Measurements from ENCODE around the gene LRIG1.
"Not testable (repeated sequence)": the region's sequence is repeated elsewhere in the genome, so short reads cannot be mapped to it uniquely, and the experiment has no call there.

LRIG1 gene

GRCh38 chr3:66441129-66441528, 59.7 kb downstream of the LRIG1 start:
- DNase-seq, result no peak

- no peak for DNase-seq
These were observed 61.0 kb downstream of the LRIG1 start for GRCh38 chr3:66439666-66440344.

GRCh38 chr3:66438046-66438445, 62.8 kb downstream of the LRIG1 start:
- no peak for DNase-seq

DNA sequence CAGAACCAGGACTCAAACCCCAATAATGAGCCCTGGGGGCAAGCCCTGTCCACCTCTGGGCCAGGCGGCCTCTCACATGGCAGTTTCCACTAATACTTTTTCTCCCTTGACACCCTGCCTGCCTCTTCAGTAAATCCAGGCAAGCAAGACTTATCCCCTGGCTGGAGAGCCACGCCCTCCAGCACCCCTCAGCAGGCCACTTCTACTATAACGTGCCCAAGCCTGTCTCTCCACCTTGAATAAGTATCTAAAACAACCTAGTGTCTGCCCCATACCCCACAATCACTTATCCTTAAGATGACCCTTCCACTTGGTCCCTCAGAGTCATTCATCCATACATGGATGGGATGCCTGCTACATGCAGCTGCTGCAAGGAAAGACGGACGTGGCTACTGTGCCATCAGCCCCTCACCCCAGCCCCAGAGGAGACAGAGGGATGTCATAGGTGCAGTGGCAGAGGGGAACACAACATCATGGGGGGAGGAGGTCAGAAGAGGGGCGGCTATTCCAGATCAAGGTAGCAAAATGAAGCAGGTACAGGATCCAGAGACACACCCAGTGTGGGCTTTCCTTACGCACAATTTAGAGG, 63.4 kb downstream of the LRIG1 start:
- DNase-seq, result no peak

DNA sequence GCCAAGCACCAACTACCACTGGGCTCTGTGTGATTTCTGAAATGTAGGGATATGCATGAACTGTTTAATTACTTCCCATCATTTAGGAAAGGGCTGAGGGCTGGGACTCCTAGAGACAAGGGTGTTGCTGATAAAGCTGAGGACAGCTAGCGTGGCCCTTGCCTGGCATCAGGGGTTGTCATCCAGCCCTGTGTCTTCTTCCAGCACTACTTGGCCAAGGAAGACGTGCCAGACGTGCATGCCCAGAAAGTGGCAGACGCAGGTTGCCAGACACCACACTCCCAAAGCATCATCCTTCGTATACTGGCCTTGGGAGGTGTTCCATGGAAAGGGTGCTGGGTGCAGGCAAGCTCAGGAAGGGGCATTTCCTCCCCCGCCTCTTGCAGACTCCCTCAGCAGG, 64.8 kb downstream of the LRIG1 start:
- no peak for DNase-seq

DNA sequence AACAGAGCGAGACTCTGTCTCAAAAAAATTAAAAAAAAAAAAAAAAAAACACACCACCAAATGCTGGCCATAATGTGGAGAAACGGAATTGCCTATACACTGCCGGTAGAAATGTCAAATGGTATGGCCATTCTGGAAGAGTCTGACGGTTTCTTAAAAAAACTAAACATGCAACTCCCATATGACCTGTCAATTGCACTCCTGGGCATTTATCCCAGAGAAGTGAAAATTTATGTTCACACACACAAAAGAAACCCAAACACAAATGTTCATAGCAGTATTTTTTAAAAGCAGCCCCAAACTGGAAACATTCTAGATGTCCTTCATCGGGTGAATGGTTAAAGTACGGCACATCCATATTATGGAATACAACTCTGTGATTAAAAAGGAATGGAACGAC, 66.1 kb downstream of the LRIG1 start:
- no peak for DNase-seq

DNA sequence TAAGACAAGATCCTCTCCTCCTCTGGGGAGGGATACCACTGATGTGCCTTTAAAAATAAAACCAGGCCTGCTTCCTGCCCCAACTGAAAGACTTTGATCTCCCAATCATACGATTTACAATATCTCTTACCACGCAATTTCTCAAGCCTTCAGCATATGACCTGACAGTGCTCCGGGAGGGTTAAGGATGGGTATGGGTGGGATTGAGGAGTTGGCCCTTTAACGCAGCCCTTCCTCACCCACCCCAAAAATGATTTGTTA, 67.4 kb downstream of the LRIG1 start:
- no peak for DNase-seq

GRCh38 chr3:66432767-66433521, 67.9 kb downstream of the LRIG1 start:
- DNase-seq, result no peak

GRCh38 chr3:66432041-66432766, 68.6 kb downstream of the LRIG1 start:
- no peak for DNase-seq

GRCh38 chr3:66431494-66431893, 69.3 kb downstream of the LRIG1 start:
- no peak for DNase-seq

- DNase-seq, result no peak
These were observed 69.9 kb downstream of the LRIG1 start for GRCh38 chr3:66430876-66431275.

DNA sequence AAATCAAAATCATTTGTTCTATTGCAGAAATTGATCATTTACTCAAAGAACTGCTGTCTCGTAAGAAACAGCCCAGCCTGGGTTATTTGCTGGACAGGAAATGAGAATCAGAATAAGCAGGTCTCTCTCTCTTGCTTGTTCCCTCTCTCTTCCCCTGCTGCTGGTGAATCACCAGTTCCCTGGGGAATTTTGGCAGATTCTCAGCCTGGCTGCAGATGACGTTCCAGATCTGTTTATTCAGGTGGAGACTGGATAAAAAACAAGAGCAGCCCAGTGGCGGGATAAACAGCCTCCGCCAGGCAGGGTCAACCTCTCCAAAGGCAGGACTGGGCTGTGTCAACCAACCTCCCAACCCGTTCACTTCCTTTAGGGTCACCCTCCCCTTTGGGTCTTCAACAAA, 72.1 kb downstream of the LRIG1 start:
- DNase-seq, result no peak

DNA sequence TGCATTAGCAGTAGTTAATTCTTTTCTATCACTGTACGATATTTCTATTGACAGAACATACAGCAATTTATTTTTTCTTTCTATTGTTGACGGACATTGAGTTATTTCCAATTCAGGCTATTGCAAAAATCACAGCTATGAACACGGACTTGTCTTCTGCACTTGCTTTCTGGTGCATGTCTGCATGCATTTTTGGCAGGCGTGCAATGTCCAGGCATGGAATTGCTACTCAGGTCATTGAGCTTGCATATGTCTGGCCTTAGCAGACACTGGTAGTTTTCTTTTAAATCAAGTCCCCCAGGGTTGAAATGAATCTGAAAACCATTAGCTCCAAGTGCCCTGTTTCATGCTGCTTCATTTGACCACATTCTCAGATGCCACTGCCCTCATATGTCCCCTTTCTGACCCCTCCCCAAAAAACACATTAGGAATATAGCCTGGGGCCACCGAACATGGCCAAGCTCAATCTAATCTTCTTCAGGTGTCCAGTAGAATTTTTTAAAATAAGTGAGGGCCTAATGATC, 72.8 kb downstream of the LRIG1 start:
- no peak for DNase-seq

DNA sequence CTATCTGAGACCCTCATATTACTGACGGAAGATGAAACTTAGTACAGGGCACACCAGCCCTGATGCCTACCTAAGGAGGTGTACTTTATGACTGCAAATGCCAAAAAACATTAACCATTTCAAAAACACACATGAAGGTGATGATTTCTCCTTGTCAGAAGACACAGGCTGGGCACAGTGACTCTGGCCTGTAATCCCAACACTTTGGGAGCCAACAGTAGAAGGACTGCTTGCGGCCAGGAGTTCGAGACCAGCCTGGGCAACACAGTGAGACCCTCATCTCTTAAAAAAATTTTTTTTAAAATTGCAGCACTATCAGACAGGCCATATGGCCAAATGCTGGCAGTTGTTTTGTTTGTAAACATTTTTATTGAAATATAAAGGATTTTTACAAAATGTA, 73.5 kb downstream of the LRIG1 start:
- DNase-seq, result no peak

- DNase-seq, result no peak
These were observed 74.7 kb downstream of the LRIG1 start for GRCh38 chr3:66426135-66426534.

DNA sequence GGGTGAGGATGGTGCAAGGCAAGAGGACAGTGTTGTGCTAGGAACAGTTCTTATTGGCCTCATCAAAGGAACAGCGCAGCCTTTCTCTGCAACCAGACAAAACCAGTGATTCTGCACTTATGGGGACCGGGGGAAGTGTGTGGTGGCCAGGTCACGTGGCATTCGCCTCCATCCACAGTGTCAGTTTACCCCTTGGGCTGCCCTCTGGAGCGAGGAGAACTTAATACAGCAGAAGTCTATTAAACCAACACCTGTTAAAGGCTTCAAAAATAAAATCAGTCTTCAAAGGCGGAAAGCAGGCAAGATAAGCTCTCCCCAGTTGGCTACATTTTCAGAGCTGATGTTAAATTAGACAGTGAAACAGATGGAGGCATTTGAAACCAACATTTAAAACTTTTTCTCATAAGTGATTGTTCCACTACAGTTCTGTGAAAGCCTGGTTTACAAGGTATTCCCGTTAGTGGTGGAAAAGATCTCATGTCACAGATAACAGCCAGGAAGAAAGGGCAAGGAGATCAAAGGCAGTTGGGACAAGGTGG, 75.2 kb downstream of the LRIG1 start:
- no peak for DNase-seq

DNA sequence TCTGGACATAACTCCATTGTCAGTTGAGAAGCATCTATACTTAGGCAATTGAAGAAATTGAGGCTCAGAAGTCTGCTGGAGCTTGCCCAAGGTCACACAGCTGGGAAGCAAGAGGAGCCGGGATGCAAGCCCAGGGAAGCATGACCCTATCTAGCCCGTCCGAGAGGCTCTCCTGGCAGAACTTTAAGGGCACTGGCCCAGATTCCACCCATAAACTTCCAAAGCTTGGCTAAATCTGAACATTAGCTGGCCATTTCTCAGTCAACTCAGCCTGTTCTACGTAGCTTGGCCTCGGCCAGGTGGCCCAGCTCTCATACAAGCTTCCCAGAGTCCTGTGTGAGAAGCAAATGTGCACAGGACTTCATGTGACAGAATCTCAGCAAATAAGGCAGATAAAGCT, 75.8 kb downstream of the LRIG1 start:
- DNase-seq, result no peak

GRCh38 chr3:66423791-66424190, 77.0 kb downstream of the LRIG1 start:
- no peak for DNase-seq

- DNase-seq, result not testable (repeated sequence)
These were observed 78.9 kb downstream of the LRIG1 start for GRCh38 chr3:66421893-66422292.

DNA sequence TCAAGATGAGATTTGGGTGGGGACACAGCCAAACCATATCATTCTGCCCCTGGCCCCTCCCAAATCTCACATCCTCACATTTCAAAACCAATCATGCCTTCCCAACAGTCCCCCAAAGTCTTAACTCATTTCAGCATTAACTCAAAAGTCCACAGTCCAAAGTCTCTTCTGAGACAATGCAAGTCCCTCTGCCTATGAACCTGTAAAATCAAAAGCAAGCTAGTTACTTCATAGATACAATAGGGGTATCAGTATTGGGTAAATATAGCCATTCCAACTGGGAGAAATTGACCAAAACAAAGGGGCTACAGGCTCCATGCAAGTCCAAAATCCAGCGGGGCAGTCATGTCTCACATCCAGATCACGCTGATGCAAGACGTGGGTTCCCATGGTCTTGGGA, 79.7 kb downstream of the LRIG1 start:
- DNase-seq, result not testable (repeated sequence)

DNA sequence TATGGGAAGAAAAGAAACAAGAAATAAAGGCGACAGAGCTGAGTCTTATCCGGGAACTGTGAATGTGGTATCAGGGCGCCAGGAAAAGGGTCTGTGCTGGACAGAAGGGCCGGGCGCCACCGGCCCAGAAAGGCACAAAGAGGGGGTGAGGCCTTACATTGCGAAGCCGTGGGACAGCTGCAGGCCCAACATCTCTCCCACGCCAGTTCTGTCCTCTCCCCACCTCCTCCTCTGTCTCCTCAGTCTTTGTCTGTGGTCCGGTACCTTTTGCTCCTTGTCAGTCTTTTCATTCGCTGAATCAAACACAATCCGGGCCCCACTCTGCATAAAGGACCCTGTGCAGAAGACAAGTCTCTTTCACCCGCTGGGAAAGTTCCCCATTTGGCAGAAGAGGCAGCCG, 81.8 kb downstream of the LRIG1 start:
- no peak for DNase-seq

GRCh38 chr3:66418475-66418931, 82.3 kb downstream of the LRIG1 start:
- no peak for DNase-seq

All from activated CD8-positive, alpha-beta memory T cell treated with anti-CD3 and anti-CD28 coated beads, Interleukin-2, amount 50 U/mL, for 4 hours (primary cell).